C1 segment of cervical spinal cord (tissue), 14 donors: ENCODE measurements around the gene SLC12A4.
"Not testable (repeated sequence)": the region's sequence is repeated elsewhere in the genome, so short reads cannot be mapped to it uniquely, and the experiment has no call there.

Source experiments
- DNase-seq, 14 donors: peaks; one replicate each; lab custom pipeline; 2025; lab: John Stamatoyannopoulos, UW

SLC12A4 gene

DNA sequence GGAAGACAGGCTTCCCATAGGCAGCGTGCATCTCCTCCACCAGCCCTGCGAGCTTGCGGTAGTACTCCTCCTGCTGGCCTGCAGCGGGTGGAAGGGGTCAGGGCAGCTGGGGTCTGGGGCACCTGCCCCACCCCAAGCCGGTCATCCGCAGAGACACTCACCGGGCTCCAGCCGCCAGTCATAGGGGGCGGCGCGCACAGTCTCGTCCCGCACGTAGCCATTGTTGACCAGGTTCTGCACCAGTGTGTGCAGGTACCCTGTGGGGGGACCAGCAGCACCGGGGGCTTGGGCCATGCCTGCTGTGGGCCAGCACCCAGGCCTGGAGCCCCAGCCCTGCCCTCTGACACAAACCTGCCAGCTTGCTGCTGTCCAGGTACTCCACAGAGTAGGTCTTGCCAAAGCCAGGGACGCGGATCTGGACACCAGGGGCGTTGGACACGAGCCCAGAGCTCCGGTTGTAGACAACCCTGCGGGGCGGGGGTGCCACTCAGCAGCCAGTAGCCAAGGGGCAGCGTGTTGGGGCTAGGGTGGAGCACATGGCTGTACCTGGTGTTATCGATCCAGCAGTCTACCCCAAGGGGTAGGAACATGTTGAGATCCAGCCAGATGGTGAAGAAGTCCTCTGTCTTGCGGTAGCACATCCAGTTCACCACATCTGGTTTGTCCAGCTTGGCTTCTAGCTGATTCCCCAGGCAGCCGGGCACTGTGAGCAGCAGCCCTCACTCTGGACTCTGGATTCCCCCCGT, 25.8 kb downstream of the SLC12A4 start:
- no peak for DNase-seq

DNA sequence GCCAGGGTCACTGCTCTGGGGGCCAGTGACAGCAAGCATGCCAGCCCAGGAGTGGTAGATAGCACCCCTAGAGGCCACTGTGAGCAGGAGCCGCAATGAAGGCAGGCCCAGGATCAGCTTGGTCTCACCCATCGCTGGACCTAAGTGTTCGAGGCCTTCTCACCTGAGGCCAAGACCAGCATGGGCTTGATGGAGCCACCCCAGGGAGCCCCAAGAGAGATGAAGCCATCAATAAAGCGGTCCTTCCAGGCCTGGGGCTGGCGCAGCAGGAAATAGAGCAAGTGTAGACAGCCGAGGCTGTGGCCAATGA, 26.3 kb downstream of the SLC12A4 start:
- peak in 5 of 14 donors; percentile 16 to 33 (median 23) for DNase-seq

DNA sequence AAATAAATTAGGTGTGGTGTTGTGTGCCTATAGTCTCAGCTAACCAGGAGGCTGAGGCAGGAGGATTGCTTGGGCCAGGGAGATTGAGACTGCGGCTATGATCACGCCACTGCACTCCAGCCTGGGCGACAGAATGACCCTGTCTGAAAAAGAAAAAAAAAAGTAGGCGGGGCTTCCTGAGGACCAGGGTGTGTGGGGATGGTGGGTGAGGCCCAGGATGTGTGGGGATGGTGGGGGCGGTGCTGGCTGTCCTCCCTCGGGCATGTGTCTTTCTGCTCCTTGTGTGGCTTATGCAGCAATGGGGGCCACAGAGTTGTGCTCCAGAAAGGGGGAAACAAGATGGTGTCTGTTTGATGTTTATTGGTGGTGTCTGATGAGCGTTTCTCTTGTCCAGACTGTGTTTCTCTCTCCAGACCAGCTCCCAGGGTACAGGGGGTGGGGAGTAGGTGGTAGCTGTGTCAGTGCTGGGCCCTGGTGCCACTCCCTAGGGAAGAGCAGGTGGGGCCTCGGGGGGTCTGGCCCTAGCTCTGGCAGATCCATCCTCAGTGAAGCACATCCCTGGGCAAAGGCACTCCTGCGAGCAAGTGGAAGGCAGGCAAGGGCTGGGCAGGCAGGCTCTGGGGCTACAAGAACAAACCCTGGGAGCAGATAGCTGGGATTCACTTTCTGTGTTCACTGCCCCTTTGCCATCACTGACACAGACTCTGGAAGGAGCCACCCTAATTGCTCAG, 26.8 kb downstream of the SLC12A4 start:
- DNase-seq, result no peak

DNA sequence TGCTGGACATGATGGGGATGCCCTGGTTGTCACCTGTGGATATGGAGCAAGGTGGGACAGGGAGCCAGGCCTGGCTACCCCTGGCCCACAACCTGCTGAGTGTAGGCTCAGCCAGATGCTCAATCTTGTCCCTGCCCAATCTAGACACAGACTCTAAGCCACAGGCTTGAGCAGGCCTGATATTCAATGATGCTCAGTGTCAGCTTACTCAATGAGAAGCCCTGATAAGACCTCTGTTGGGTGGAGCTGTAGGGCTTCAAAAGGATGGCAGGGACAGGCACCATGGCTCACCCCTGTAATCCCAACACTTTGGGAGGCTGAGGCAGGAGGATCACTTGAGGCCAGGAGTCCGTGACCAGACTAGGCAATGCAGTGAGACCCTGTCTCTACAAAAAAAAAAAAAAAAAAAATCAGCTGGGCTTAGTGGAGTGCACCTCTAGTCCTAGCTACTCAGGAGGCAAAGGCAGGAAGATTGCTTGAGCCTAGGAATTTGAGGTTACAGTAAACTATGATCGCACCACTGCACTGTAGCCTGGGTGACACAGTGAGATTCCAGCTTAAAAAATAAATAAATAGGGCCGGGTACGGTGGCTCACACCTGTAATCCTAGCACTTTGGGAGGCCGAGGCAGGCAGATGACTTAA, 27.9 kb downstream of the SLC12A4 start:
- DNase-seq, result no peak

DNA sequence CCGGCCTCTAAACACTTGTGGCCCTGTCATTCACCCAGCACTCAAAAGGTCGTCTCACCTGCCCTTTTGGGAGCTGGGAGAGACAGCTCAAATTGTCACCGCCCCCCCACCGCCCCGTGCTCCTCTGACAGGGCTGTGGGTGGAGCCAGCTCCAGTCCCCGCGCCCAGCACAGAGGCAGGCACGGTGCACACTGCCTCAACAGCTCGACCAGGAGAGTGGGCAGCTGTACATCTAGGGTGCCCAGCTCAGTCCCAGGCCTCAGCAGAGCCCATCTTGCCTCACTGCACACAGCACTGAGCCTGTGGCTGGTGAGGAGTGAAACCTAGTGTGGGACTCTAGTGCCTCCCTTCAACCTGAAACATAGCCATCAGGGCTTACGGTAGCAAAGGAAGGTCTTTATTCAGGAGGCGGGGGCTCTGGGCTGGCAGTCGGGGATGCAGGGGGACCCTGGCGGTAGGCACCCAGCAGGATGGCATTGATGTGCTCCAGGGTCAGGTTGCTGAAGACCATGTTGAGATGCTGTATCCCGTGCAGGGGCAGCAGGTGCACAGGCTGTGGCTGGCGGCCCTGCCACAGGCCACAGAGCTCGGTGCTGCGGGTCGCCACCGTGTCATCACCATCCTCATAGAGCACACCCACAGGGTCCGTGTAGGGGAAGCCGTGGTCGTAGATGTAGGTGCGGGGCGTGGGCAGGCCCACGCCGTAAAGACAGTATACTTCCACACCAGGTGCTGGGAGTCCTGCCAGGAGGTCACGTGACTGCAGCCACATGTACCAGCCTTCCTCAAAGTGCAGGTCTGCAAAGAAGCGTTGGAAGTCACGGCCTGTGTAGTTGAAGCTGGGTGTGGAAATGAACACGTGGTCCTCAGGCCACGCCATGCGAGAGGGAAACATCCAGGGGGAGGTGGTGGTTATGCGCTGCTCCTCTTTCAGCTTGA, 28.7 kb downstream of the SLC12A4 start:
- no peak for DNase-seq

DNA sequence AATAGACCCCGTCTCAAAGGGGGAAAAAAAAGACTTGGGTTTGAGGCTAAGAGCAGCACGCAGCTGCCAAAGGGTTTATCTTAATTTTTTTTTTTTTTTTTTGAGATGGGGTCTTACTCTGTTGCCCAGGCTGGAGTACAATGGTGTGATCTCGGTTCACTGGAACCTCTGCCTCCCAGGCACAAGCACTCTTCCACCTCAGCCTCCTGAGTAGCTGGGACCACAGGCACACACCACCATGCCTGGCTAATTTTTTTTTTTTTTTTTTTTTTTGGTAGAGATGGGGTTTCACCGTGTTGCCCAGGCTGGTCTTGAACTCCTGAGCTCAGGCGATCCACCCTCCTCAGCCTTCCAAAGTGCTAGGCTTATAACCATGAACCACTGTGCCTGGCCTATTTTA, 30.7 kb downstream of the SLC12A4 start:
- DNase-seq, result not testable (repeated sequence)

DNA sequence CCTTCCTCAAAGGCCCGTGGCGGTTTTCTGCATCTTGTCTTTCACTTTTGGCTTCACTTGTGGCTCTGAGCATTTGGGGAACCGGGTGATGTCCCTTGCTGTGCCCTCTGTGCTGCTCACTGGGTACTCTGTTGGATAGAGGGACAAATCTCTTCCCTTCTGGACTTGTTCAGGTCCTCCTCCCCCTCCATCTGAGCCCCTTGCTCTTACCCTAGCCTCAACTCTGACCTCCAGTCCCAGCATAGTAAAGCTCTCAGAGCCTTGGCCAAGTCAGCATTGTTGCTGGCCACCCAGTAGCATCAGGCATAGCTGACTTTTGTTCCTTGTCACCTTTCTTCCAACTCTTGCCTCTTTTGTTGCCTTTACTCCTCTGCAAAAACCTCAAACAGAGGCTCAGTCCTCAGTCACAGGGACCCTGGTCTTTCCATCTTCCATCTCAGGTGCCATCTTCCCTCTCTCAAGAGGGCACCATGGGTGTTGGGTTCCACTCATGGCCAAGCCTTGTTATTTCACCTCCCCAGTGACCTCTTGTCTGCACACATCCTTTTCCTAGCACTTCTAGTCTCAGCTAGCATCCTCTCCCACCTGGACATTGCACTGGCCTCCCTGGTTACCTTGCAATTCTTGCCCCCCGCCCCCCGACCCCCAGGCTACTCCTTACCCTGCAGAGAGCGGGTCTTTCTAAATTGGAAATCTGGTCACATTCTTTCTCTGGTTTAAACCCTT, 31.4 kb downstream of the SLC12A4 start:
- peak in 1 of 14 donors; percentile 35 for DNase-seq

DNA sequence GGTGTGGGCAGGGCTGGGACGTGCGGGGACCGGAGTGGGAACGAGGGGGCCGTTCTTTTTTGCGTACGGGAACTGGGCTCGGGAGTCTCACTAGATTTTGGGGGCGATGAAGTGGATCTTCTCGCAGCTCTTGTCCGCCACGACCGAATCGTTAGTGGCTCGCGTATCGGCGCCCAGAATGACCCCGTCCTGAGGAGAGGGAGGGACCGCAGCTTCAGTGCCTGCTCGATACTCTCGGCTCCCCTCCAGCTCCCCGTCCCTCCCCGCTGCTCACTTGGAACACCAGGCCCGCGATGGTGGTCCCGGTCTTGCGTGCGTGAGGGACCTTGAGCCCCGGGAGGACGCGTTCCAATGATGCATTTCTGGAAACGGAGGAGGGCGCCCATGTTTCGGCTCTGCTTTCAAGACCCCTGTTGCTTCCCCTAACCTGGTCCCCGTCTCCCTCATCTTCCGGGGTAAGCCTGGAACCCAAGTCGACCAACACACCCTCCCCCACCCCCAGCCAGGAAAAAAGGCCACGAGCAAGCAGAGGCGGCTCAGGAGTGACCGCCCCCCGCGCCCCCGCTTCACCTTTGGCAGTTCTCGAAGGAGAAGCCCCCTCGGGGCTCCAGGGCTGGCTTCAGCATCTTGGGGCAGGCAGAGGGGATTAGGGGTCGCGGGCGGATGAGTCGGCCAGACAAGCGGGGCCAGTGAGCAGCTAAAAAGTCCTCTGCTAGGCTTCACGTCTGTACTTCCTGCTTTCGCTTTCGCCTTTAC, 32.1 kb downstream of the SLC12A4 start, which contains the start of gene PSMB10:
PSMB10 (minus strand) TSS at position 727 of the 756 bp plus-strand sequence; CDS start at position 626, 101 bp downstream.
- DNase-seq, result peak in 10 of 14 donors; percentile 37 to 72 (median 56)

DNA sequence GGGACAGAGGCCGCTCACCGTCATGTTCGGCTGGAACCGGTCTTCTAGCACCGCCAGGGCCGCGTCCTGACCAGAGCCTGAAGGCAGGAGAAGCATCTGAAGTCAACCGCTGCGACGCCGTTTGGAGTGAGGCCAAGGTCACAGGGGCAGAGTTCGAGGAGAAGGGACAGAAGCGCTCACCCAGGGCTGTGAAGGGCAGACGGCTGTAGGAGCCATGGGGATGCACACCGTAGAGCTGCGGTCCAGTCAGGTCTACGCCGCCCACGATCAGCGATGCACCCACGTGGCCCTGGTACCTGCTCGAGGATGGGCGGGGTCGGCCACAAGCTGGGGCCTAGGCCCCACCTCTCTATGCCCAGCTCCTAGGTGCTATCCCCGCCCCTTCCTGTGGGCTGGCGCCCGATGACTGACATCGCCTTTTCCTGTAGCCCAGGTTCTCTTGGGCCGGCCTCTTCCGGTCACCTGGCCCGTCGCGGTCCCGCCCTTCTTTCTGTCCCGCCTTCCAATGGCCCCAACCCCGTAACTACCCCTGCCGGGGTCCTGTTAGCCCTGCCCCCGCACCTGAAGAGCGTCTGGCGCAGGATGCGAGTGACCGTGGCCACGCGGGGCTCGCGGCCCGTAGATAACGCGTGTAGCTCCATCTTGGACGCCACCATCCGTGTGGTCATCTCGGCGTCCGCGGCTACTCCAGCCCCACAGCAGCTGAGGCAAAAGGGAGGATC, 32.9 kb downstream of the SLC12A4 start:
- DNase-seq, result peak; percentile 51 to 96 (median 88)

DNA sequence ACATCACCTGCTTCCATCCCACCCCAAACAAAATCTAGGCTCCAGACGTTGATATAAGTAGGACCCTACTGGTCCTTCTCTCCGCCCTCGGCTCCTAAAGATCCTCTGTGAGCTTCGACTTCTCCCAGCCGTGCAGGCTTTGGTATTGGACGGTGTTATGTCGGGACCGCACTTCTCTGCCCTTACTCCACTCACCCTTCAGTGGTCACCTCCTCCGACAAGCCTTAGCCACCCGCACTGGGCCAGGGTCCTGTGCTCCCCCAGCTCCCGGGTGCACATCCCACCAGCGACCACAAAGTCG, 33.4 kb downstream of the SLC12A4 start:
- DNase-seq, result peak in 1 of 14 donors; percentile 24

DNA sequence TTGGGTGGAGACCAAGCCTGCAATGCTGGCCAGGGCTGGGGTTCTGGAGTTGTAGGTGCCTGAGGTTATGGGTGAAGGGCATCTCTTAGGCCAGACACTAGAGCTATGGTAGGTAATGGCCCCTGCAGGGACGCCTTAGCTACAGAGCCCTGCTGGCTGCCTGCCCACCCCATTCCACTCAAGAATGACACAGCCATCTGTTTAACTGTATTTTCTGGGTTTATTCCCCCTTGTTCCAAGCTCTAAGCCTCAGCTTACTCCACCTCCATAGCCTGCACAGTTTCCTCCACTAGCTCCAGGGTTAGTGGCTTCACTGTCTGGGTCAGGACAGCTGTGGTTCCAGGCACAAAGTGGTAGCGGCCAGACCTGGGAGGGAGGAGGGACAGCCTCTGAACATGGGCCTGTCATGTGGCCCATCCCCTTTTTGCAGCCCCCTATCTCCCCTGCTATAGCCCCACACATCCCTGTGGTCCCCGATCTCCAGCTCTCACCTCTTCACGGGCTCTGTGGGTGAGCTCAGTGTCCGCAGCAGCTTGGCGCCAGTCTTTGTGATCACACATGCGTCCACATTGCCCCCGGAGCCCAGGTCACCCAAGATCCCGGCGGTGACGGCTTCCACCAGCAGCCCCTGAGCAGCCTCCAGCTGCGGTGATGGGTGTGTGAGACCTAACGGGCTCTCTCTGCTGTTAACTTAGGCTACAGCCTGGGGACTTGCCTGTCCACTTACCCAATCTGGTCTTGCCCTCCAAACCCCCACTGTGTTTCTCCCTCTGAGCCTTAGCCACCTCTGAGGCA, 33.9 kb downstream of the SLC12A4 start:
- peak in 1 of 14 donors; percentile 36 for DNase-seq

DNA sequence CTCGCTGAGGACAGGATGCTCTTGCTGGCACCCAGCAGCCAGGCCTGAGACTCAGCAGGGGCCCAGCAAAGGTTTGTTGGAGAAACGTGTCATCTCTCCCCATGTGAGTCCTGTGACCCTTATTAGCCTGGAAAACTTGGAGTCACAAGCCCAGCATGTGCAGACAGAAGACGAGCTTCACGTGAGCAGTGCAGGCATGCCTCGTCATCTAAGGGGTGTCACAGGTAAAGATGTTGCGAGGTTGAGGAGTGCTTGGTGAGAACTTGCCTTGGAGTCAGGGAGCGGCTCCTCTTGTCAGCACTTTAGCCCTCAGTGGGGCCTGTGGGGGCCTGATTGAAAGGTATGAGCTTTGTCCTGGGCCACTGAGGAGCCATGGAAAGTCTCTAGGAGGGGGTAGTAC, 34.6 kb downstream of the SLC12A4 start:
- DNase-seq, result no peak

DNA sequence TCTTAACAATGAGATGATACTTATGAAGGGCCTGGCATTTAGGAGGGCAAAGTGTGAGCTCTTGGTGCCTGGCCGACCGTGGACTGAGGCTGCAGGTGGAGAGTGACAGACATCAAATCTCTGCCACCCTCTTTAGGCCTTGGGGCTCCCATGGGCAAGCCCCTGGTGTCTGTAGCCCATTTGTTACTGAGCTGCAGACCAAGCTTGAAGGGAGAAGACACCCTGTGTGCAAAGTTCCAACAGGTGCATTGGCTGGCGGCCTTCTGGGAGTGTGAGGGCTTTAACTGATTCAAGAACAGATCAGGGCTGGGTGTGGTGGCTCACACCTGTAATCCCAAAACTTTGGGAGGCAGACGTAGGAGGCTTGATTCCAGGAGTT, 36.0 kb downstream of the SLC12A4 start:
- DNase-seq, result no peak

DNA sequence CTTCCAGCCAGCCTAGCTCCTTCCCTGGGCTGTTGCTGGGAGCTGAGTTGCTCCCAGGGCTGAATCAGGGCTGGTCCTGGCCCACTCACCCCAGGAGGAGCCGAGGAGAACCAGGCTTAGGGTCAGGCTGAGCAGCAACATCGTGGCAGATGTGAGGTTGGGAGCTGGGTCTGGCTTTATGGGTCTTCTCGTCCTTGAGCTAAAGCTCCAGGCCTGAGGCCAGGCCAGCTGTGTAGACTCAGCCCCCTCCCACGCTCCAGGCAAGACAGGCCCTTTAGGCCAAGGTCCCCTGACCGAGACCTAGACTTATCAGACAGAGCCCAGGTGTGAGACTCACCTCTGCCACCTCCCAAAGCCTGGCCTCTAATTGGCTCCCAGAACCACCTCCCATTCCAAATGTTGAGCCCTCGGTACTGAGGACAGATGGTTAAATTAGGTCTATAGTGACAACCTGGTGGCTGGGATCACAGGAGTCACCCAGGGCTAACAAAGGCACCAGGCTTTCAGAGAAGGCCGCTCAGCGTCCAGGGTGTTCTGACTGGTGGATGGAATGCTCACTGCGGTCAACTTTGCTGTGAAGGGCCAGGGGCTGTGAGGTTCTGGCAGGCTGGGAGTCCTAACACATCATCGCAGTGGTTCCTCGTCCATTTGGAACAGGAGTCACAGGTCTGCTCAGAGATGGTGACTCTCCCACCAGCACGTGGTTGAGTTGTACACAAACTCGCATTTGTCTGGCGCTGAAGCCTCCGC, 36.5 kb downstream of the SLC12A4 start, which contains the start of gene CTRL:
CTRL (minus strand) TSS at position 151 of the 750 bp plus-strand sequence; CDS start at position 141, 10 bp downstream.
- no peak for DNase-seq

DNA sequence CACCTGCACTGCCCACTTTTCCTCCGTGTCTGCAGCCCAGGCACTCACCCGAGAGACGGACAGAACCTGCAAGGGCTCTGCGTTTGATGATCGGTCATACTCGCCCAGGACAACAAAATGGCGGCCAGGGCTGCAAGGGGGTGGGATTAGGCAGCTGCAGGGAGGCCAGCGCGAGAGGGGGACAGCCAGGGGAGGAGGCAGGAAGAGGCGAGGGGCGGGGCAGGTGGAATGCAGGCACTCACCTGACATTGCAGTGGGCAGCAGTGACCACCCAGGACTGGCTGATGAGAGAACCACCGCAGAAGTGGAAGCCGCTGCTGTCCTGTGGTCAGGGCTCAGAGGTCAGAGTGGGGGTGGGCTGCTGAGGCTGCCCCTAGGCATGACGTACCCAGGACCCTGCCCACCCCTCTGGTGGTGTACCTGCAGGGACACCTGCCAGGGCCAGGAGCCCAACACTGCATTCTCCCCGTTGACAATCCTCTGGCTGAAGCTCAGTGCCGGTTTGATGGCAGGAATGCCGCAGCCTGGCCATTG, 37.7 kb downstream of the SLC12A4 start:
- DNase-seq, result no peak

DNA sequence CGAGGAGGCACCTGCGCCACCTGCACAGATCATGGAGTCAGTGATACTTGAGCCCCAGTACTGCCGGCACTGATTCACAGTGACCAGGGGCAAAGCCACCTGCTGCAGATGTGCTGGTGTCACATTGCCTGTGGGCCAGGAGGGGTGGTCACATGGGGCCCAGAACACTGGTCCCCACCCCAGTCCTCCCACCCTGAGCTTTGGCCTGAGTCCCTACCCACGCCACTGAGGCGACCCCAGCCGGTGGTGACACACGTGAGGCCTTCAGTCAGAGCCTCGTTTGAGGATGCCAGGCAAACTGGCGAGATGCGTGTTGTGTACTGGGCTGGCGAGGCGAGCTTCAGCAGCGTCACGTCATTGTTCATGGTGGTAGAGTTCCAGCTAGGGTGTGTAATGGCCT, 38.2 kb downstream of the SLC12A4 start:
- DNase-seq, result no peak

DNA sequence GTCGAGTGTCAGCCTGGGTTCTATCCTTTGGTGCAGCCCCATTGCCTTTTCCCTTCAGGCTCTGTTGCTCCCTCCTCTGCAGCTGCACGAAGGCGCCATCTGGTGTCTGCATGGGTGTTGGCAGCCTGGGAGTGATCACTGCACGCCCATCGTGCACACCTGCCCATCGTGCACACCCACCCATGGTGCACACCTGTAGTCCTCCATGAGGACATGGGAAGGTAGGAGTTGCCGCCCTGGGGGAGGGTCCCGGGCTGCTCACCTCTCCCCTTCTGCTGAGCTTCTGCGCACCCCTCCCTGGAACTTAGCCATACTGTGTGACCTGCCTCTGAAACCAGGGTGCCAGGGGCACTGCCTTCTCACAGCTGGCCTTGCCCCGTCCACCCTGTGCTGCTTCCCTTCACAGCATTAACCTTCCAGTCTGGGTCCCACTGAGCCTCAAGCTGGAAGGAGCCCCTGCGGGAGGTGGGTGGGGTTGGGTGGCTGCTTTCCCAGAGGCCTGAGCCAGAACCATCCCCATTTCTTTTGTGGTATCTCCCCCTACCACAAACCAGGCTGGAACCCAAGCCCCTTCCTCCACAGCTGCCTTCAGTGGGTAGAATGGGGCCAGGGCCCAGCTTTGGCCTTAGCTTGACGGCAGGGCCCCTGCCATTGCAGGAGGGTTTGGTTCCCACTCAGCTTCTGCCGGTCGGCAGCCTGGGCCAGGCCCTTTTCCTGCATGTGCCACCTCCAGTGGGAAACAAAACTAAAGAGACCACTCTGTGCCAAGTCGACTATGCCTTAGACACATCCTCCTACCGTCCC, 39.7 kb downstream of the SLC12A4 start:
- DNase-seq, result peak in 12 of 14 donors; percentile 15 to 68 (median 42)
